ENCODE data around the gene FOXM1.

The FOXM1 gene

DNA sequence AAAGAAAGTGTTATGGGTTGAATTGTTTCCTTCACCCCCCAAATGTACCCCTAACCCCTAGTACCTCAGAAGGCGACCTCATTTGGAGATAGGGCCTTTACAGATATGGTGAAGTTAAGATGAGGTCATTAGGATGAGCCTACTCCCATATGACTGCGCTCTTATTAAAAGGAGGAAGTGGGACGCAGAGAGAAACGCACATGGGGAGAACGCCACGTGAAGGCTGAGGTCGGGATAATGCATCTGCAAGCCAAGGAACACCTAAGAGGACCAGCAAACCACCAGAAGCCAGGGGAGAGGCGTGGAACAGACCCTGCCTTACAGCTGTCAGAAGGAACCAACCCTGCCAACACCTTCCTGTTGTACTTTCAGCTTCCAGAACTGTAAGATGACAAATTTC is 40.4 kb downstream of the FOXM1 start:
- DNase-seq (ENCODE audit: low spot score), result no peak

GRCh38 chr12:2835691-2836403 is 41.1 kb downstream of the FOXM1 start:
- no peak for DNase-seq (ENCODE audit: low spot score)

GRCh38 chr12:2834581-2835491 is 42.1 kb downstream of the FOXM1 start, which contains the start of gene NRIP2:
Gene NRIP2, minus strand, starts transcription at chr12:2835035. Its CDS starts 52 bp downstream, at chr12:2834983.
- DNase-seq (ENCODE audit: low spot score), result peak; percentile 85

DNA sequence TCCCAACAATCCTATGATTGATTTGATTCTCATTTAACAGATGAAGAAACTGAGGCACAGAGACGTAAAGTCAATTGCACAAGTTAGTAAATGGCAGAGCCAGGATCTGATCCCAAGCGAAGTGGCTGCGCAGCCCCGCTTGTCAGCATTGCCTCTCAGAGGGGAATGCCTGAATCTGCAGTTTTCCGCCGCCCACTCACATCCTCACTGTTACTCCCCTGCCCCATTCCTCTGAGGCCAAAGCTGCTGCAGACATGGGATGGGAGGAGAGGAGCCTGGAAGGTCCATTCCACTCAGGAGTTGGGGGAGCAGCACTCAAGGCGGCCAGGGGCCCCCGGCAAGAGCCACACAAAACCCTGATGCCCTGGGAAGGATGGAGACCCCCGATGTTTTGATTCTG is 43.2 kb downstream of the FOXM1 start:
- DNase-seq (ENCODE audit: low spot score), result no peak

DNA sequence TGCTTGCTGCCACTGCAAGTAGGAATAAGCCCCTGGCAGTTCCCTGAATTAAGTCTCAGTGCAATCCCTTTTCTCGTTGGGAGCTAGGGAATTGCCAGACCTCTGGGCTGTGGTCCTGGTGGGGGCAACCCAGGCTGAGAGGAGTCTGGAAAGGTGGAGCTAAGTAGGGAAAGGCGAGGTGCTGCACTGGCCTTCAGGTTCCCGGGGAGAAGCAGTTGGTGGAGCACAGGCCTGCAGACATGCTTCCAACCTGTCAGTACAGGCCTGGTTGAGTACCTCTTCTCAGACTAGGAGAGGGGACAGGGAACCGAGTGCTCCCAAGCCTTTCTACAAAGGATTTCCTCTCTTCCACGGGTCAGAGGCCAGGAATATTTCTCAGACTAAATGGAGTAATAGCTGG is 43.6 kb downstream of the FOXM1 start:
- DNase-seq (ENCODE audit: low spot score), result no peak

- no peak for DNase-seq (ENCODE audit: low spot score)
Observed at GRCh38 chr12:2832550-2833127, 44.3 kb downstream of the FOXM1 start.

GRCh38 chr12:2829275-2829674 is 47.7 kb downstream of the FOXM1 start:
- DNase-seq (ENCODE audit: low spot score), result no peak

GRCh38 chr12:2826721-2827515 is 50.1 kb downstream of the FOXM1 start:
- no peak for DNase-seq (ENCODE audit: low spot score)

DNA sequence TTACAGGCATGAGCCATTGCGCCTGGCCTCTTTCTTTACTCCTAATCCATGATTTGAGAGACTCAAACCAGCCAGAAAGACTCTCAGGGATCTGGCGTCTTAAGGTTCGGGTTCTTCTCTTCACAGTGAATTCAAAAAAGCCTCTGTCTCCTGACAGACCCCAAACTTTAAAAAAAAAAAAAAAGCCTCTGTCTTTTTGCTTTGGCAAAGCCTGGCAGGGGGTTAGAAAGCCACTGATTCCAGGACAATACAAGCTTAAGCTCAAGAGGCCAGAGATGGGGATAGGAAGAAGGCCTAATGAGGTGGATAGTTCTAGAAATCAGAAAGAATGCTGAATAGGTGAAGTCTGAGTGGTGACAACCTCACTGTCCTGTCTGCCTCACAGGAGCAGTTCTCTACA is 50.9 kb downstream of the FOXM1 start:
- DNase-seq (ENCODE audit: low spot score), result no peak

DNA sequence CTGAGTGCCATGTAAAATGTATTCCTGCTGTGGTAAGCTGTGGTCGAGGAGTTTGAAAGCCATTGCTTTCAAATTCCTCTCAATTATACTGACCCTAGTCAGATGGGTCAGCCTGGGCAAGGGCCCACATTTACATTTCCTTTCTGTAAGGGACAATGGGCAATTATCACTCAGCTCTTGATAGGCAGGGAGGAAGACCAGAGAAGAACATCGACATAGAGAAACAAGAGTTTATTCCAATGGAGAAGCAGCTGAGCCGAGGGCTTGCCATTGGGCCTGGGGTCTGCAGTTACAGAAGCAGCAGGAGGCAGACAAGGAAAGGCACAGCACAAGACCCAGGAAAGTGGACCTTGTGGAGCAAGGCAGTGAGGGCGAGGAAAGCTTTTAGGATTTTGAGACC is 51.8 kb downstream of the FOXM1 start:
- DNase-seq (ENCODE audit: low spot score), result no peak

DNA sequence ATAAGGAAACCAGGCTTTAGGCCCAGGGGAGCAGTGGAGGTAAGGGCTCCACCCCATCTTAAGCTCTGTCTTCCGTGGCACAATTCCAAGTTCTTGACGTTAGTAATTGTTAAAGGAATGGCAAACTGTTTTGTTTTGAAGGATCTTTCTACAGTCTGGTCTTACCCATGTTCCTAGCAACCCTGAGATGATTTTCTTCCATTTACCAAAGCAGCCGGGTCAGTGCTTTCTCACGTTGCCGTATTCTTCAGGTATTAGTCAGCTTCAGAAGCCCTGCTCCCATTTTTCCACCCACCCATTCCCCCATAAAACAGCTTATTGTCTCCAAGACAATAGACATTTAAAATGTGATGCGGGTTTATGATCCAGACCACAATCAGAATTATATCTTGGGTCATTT is 52.4 kb downstream of the FOXM1 start:
- no peak for DNase-seq (ENCODE audit: low spot score)

DNA sequence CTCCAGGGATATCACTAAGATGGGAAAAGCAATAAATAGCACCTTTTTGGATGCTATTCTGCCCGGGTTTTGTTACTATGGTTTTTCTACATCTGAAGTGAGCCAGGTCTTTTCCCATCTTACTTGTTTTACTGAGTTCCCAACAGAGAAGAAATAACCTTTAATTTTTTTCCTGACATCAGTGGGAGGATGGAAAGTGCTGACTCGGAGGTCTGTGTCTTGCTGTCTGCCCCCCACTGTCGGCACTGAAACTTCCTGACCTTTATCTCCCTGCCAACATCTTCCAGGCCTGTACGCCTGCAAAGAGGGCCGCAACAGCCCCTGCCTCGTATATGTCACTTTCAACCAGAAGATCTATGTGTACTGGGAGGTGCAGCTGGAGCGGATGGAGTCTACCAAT is 53.5 kb downstream of the FOXM1 start:
- no peak for DNase-seq (ENCODE audit: low spot score)

DNA sequence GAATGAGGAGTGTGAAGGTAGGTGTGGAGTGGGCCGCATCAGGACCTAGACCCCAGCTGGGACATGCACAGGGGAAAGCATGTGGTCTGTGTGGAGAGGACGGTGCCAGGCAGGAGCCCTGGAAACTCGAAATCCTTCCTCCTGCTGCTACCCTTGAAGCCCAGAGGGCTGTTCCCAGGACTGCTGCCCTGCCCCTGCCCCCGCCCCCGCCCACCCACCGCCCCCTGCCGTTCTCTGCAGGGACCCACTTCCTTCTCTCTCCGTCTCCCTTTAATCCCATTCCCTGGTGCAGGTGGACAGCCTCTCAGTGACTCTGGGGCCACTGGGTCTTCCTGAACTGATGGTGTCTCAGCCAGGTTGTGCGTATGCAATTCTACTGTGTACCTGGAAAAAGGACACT is 56.5 kb downstream of the FOXM1 start:
- no peak for DNase-seq (ENCODE audit: low spot score)

GRCh38 chr12:2819810-2820209 is 57.2 kb downstream of the FOXM1 start:
- no peak for DNase-seq (ENCODE audit: low spot score)

DNA sequence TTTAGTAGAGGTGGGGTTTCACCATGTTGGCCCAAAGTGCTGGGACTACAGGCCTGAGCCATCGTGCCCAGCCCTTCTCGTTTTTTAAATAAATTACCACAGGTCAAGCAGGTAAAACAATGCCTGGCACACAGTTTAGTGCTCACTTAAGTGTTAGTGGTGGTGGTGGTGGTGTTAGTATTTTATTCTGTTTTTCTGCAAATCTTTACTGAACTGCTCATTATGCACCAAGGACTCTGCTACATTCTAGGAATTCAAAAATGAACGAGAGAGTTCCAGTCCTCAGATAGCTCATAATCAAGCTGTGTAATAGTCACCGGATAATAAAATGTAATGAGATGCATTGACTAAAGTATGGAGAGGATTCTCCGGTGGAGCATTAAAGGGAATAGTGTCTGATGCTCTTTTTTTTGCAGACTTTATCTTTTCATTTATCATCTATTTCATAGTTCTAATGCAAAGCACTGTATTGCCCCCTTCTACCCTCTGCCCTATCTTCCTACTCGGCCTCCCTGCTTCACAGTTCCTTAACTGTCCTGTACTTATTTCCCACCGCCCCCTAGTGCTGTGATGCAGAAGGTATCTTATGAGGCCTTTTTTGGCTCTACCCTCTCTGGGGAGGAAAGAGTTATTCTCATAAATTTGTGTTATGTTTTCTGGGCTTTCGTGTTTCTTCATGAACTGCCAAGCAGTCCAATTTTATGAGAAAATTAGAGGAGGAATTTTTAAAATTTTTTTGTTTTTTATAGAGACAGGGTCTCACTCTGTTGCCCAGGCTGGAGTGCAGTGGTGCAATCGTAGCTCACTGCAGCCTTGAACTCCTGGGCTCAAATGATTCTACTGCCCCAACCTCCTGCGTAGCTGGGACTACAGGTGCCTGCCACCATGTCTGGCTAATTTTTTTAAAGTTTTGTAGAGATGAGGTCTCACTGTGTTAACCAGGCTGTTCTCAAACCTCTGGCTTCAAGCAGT is 63.5 kb downstream of the FOXM1 start:
- no peak for DNase-seq (ENCODE audit: low spot score)

DNA sequence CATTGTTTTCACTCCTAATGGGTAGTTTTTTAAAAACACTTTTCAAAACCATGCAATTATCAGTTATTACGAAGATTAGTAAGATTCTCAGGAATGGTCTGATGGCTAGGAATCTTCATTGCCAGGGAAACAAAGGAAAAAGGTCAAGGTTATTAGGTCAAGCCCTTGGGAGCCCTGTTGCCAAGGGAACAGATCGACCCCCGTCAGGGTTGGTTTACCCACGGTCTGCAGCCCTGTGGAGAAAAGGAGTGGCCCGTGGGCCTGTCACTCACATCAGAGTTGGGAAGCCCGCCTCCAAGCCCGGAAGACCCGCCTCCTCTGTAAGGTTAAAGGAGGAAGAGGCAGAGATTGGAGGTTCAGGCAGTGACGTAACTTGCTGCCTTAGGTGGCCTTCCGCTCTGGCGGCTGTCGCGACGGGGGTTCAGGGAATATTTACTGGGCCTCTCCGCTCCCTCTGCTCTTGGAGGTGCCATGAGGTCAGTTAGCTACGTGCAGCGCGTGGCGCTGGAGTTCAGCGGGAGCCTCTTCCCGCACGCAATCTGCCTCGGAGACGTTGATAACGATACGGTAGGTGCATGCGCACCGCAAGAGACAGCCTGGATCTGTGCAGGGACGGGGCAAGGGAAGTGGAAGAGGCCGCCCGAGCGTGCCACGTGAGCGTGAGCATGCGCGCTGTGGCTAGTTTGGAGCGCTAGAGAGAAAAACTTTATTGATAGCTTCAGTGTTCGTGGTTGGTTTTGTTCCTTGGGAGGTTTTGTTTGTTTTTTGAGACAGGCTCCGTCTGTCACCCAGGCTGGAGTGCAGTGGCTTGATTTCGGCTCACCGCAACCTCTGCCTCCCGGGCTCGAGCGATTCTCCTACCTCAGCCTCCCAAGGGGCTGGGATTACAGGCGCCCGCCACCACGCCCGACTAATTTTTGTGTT is 64.4 kb downstream of the FOXM1 start, which contains the start of gene ITFG2:
Gene ITFG2 (plus strand): TSS at position 379 of the 924 bp plus-strand sequence. CDS start 93 bp downstream, at position 472.
- peak; percentile 97 for DNase-seq (ENCODE audit: low spot score)

DNA sequence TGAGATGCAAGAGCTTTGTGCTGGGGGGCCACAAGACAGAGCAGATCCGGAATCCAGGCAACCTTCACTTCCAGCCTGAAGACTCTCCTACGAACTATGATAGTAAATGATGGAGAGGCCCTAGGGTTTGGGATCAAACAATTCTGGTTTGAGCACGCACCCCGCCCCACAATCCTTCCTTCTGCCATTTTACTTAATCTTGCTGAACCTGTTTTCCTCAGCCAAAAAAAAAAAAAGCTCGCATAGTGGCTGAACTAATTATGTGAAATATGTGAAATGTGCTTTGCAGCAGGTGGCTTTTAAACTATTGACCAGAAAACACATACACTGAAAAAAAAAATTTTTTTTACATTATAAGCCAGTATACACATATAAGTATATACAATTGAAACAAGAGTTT is 65.2 kb downstream of the FOXM1 start:
- DNase-seq (ENCODE audit: low spot score), result no peak
